ENCODE data around the gene NAIF1.

DNA sequence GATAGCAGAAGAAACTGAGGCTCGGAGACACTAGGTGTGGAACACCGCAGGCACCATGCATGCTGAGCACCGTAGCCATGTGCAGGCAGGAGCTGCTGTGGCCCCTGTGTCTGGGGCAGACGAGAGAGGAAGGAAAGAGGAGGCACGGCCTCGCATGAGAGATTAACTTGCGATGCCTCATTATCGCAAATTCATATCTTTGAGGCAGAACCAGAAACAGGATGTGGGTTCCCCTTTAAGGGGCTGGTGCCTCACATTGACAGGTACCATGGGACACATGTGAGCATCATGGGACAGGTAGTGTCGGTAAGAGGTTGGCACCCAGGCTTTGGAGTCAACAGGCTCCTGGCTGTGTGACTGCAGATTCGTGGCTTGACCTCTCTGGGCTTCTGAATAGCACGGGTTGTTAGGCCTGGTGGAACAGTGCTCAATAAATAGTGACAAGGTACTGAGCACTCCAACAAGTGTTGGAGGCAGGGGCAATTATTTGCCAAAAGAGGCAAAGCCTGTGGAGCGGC is 40.8 kb downstream of the NAIF1 start:
- TF ChIP-seq POLR2A (IDR thresholded peaks at IDR 0.05; ENCODE audit: low read length) (no peak), GATA1 (IDR thresholded peaks at IDR 0.05; ENCODE audit: low read depth, low read length) (no peak)

Data from erythroblast (primary cell).